HG03439 (cell line): ENCODE results near the gene RNF217.

Experiments used
- ATAC-seq: cut with Tn5 transposase; IDR thresholded peaks from one replicate; pipeline ENCODE4 v1.9.1; 2021; ENCODE audit warnings: mild to moderate bottlenecking, moderate library complexity; ENCODE audit not compliant: unreplicated experiment

Gene RNF217

DNA sequence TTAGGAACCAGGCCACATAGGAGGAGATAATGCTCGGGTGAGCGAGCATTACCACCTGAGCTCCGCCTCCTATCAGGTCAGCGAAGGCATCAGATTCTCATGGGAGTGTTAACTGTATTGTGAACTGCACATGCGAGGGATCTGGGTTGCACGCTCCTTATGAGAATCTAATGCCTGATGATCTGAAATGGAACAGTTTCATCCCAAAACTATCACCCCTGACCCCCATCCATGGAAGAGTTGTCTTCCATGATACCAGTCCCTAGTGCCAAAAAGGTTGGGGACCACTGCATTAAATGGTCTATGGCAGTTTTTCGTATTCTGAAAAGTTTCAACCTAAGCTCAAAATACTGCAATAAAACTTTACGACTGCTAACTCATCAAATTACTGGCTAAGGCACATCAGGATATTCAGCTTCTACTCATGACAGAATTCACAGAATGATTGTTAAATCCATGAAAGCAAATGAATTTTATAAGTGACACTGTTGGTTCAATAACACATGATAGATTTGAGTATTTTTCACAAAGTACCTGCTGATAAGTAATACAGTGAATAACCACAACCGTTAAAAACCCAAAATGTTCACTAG is 25.9 kb downstream of the RNF217 start:
- ATAC-seq: no peak

DNA sequence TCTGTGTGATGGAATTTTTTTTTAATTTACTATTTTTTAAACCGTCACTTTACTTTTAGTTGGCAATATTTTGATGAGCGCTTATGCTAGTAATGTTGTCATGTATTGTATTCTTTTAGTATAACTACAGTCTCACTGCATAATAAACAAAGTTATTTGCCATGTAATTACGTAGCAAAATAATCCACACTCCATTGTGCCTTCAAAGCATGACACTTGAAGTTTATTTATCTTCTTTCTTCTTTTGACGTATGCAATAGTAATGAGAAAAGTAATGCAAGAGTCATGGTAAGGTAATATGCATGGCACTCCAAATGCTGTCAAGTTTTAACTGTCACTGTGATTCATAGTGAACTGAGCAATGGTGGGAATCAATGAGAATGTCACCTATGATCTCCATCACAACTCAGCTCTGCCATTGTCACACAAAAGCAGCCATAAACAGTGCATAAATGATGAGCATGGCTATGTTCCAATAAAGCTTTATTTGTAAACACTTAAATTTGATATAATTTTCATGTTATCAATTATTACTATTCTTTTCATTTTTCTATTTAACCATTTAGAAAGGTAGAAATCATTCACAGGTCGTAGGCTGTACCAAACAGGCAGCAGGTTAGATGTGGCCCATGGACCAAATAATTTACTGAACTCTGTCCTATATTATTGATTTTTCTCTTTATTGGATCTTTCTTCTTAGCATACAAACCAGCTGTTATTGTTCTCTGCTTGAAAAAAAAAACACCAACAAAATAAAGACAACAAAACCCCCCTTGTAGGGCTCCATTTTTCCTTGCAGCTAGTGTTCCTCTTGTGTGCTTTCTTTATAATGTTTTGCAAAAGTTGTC is 27.1 kb downstream of the RNF217 start:
- ATAC-seq: no peak

DNA sequence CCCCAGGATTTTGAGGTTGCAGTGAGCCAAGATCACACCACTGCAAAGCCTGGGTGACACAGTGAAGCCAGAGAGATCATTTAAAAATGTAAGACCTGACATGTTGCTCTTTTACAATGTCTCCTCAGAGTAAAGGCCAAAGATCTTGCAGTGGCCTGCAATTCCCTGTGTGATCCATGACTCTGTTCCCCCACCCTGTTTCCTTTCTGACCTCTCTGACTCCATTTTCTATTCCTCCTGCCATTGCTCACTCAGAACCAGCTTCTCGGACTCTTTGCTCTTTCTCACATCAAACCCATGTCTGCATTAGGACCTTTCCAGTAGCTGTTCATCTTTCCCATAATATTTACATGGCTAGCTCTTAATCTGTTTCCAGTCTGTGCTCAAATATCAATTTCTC is 28.8 kb downstream of the RNF217 start:
- no peak for ATAC-seq

DNA sequence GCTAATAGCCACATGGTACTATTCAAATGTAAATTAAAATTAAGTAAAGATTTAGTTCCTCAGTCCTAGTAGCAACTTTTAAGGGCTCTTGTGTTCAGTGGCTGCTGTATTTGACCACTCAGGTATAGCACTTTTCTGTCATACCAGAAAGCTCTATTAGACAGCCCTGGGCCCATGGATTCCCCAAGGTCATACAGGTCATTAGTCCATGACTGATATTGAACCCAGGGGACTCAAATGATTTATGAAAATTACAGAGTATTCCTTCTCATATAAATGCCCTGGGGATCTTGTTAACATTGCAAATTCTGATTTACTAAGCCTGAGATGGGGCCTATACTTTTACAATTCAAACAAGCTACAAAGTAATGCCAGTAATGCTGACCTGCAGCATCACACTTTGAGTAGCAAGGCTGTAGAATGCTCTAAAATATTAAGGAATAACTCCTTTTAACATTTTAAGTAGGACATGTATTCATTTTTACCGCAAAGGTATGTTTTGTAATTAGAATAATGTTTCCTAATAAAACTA is 29.6 kb downstream of the RNF217 start:
- ATAC-seq: no peak

DNA sequence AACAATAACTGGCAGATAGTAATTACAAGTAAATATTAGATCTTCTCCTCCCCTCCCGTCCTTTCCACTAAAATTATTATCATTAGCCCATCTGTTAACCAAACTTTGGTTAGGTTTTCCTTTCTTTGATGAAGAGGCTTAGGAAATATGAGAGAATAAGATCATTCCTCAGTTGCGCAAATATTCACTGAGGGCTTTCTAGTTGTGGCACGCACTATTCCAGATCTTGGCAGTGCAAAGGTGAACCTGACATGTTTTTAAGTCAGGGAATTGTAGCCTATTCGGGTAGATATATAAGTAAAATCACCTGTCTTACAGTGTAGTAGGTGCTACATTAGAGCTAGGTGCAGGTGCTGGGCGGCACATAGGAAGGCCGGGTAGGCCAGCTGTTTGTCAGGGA is 31.1 kb downstream of the RNF217 start:
- no peak for ATAC-seq

- ATAC-seq: no peak
Observed at GRCh38 chr6:124994648-124995047, 32.4 kb downstream of the RNF217 start.

DNA sequence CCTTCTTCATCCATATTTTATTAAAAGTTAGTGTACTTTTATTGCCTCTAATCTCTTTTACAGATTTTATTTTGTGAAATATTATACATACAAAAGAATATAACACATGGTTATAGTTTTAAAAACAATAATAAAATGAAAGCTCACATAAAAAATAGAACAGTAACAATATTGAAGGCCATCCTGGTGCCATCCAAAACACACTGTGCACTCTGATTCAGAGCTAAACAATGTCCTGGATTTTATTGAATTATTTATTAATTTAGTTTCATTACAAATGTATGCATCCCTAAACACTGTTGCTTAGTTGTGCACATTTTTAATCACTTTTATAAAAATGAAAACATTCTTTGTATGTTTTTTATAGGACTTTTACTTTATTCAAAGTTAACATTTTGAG is 32.9 kb downstream of the RNF217 start:
- ATAC-seq: no peak

- no peak for ATAC-seq
Observed at GRCh38 chr6:124995645-124996325, 33.5 kb downstream of the RNF217 start.

GRCh38 chr6:124996411-124996810 is 34.2 kb downstream of the RNF217 start:
- no peak for ATAC-seq

GRCh38 chr6:124997196-124997875 is 35.1 kb downstream of the RNF217 start:
- no peak for ATAC-seq

- ATAC-seq: no peak
Observed at GRCh38 chr6:124999105-124999764, 37.0 kb downstream of the RNF217 start.

DNA sequence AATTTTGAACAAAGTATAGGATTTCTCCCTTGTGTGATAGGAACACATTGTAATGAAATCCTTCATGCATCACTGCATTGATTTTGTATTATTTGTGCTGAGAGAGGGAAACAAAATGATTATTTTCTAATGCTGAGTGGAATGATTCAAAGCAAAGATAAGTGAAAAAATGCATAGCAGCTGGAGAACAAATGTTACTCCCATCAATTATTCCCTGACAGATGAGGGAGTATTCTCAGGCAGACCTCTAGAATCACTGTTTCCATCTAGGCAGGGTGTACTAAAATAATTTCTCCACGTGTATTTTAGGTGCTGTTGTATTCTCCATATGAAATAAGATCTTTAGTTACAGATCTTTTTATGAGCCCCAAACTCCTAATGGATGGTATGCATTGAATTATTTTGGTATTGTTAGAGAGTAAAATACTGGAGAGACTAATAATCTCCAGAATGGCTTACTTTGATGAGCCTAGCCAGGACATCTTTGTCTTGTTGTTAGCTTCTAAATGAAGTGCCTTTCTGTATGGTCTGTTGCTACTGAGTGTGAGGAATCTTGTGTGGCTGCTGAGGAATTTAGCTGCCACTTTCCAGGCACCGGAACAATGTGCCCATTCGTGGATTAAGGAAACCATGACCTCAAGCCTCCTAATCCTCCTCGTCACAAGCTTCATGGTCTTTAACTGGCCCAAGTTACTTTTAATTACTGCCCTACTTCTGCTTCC is 39.6 kb downstream of the RNF217 start:
- no peak for ATAC-seq

DNA sequence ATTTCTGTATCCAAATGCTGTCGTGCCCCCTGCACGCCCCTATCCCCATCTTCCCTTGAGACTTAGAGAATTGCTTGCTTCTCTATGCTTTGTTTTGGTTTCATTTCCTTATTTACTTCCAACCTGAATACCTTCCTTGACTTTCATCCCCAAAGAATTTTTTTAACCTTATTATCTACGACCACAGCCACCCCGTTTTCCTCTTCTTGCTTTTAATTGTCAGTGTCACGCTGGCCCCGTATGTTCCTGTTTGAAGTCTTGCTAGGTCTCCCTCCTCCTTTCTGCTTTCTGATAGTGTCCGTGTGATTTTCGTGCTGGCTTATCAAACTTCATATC is 40.1 kb downstream of the RNF217 start:
- ATAC-seq: no peak

GRCh38 chr6:125003070-125003469 is 40.8 kb downstream of the RNF217 start:
- no peak for ATAC-seq

- no peak for ATAC-seq
Observed at GRCh38 chr6:125004198-125004597, 42.0 kb downstream of the RNF217 start.

- no peak for ATAC-seq
Observed at GRCh38 chr6:125004797-125005595, 42.8 kb downstream of the RNF217 start.

GRCh38 chr6:125008261-125008703 is 46.0 kb downstream of the RNF217 start:
- ATAC-seq: no peak

DNA sequence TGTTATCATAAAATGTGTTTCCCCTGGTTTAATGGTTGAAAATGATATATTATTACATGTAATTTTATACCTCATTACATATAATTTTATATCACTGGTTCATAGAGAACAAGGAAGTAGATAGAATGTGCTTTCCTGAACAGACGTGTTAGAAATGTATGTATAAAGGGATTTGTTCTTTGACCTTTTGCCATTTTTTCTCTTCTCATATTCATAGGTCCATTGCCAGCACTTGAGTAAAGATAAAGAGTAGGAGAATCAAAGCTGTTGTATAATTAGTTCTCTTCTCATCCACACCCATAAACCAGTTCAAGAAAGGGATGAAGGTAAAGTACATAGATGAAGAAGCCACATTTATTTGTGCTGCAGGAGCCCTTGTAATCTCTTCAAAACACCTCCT is 46.7 kb downstream of the RNF217 start:
- no peak for ATAC-seq

GRCh38 chr6:125009578-125009977 is 47.3 kb downstream of the RNF217 start:
- no peak for ATAC-seq
